ENCODE results near the gene UGT1A7.

The UGT1A7 gene

DNA sequence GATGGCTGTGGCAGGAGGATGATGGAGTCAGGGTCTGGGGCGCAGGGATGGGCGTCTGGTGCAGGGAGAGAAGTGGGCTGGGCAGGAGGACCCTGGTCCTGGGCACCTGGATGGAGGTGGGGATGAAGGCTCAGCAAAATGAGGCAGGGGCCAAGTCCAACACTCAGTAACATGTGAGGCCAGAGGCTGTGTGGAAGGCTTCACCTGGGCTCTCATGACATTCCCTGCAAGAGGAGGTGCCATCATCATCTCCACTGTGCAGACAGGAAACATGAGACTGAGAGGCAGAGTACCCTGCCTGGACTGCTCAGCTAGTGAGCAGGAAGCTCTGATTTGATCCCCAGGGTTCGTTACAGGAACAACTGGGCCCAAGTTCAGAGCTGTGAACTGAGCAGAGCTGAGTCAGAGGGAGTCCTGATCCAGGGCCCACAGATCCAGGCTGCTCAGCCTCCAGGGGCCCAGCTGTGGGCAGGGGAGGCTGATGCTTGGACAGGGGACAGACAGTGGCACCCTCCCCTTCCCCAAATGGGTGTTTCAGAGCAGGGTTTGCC is 135.7 kb downstream of the UGT1A7 start:
- Histone ChIP-seq H4K20me1 (ENCODE audit: insufficient read depth, low read length) (no peaks in the 10 kb centered on the region), H3K79me2 (ENCODE audit: low read length) (no peaks in the 10 kb centered on the region), H3K9me3 (ENCODE audit: insufficient read depth, low read length) (no peaks in the 10 kb centered on the region), H3K27me3 (ENCODE audit: low read depth, low read length) (no peaks in the 10 kb centered on the region), H2AFZ (ENCODE audit: low read depth, low read length) (no peak overlapping the region), H3K36me3 (replicated peaks; ENCODE audit: low read depth, low read length) (no peaks in the 10 kb centered on the region), H3K27ac (ENCODE audit: low read length) (no peak overlapping the region), H3K9ac (ENCODE audit: low read length) (no peak overlapping the region), H3K4me2 (ENCODE audit: low read length) (no peak overlapping the region), H3K4me3 (ENCODE audit: low read length) (no peak overlapping the region), H3K4me1 (ENCODE audit: low read length) (no peaks in the 10 kb centered on the region)
- TF ChIP-seq, protein P1, sequence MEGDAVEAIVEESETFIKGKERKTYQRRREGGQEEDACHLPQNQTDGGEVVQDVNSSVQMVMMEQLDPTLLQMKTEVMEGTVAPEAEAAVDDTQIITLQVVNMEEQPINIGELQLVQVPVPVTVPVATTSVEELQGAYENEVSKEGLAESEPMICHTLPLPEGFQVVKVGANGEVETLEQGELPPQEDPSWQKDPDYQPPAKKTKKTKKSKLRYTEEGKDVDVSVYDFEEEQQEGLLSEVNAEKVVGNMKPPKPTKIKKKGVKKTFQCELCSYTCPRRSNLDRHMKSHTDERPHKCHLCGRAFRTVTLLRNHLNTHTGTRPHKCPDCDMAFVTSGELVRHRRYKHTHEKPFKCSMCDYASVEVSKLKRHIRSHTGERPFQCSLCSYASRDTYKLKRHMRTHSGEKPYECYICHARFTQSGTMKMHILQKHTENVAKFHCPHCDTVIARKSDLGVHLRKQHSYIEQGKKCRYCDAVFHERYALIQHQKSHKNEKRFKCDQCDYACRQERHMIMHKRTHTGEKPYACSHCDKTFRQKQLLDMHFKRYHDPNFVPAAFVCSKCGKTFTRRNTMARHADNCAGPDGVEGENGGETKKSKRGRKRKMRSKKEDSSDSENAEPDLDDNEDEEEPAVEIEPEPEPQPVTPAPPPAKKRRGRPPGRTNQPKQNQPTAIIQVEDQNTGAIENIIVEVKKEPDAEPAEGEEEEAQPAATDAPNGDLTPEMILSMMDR (IDR thresholded peaks at IDR 0.05; ENCODE audit: low read depth, low read length), result no peak
- no peak for TF ChIP-seq EZH2phosphoT487 (IDR thresholded peaks at IDR 0.05; ENCODE audit: low read depth)

DNA sequence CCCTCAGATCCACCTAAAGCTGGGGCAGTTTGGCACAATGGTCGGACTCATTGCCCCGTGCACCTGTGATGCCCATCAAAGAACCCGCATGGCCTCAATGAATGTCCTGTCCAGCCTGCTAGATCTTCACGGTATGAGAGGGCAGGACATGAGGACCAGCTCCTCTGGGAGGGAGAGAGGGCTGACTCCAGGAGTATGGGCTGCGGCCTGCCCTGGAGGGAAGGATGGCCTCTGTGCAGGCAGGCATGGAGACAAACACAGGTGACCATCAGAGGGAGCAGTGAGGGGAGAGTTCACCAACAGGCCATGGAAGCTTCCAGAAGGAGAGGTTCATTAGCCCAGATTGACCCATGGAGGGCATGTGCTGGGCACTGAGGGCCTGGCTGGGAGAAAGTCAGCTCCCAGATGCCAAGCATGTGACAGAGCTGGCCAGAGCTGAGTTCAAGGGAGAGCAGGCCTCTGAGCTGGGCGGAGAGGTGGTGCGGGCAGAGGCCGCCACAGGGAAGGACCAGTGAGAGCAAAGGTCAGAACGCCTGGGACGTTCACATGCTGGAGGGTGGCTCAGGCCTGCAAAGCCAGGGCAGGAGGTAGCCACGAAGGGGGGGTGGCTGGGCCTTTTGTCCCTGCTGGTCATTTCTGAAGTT is 136.4 kb downstream of the UGT1A7 start:
- H3K27ac ChIP-seq (ENCODE audit: low read length), result no peak overlapping the region
- no peak overlapping the region for H3K4me3 ChIP-seq (ENCODE audit: low read length)
- H3K4me1 ChIP-seq (ENCODE audit: low read length), result no peaks in the 10 kb centered on the region
- H3K9me3 ChIP-seq (ENCODE audit: insufficient read depth, low read length), result no peaks in the 10 kb centered on the region
- H3K27me3 ChIP-seq (ENCODE audit: low read depth, low read length), result no peaks in the 10 kb centered on the region
- H3K36me3 ChIP-seq (replicated peaks; ENCODE audit: low read depth, low read length), result no peaks in the 10 kb centered on the region
- H3K4me2 ChIP-seq (ENCODE audit: low read length), result no peak overlapping the region
- TF ChIP-seq EZH2phosphoT487 (IDR thresholded peaks at IDR 0.05; ENCODE audit: low read depth), result no peak
- TF ChIP-seq, protein P1 (IDR thresholded peaks at IDR 0.05; ENCODE audit: low read depth, low read length), result no peak
- no peak overlapping the region for H2AFZ ChIP-seq (ENCODE audit: low read depth, low read length)
- H3K9ac ChIP-seq (ENCODE audit: low read length), result no peak overlapping the region
- H3K79me2 ChIP-seq (ENCODE audit: low read length), result no peaks in the 10 kb centered on the region
- no peaks in the 10 kb centered on the region for H4K20me1 ChIP-seq (ENCODE audit: insufficient read depth, low read length)

DNA sequence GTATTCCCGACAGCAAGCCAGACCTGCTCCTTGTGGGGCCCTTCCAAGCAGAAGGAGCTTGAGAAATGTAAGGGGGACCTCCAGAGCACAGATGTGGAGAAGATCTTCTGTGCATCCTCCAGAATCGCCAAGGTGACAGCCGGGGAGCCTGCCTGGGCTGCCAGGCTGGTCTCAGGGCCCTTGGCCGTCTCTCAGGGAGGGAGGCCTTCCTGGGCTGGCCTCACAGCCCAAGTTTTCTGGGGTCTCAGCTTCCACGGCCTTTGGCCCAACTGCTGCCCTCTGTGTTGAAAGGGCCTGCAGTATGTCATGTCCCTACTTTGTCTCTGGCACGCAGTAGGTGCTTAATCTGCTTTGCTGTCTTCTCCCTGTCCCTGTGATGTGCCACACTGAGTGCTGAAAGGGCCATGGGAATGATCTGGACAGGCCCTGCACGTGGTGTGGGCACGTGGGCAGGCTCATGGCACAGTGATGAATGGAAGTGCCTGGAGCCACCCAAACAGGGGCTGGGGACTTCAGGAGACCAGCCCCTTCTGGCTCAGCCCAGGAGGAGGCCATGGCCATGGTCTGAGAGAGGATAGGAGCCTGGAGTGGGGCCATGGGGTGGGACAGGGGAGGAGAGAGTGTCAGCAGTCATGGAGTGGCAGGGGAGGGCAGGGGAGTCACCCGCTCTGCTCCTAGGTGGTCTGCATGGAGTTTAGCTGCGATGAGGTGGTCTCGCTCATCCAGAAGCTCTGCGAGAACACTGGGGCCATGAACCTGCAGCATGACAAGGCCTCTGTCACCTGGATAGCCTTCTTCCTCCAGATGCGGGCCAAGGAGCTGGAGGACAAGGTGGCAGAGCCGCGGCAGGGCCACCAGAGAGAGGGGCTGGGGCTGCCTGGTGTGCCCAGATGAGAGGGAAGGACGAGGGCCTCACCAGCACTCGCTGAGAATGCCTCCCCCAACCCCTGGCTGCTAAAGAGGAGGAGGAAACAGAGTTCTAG is 137.2 kb downstream of the UGT1A7 start:
- H3K4me1 ChIP-seq (ENCODE audit: low read length), result no peaks in the 10 kb centered on the region
- H3K9ac ChIP-seq (ENCODE audit: low read length), result no peak overlapping the region
- no peak overlapping the region for H2AFZ ChIP-seq (ENCODE audit: low read depth, low read length)
- H3K27me3 ChIP-seq (ENCODE audit: low read depth, low read length), result no peaks in the 10 kb centered on the region
- TF ChIP-seq, protein P1 (IDR thresholded peaks at IDR 0.05; ENCODE audit: low read depth, low read length), result no peak
- TF ChIP-seq EZH2phosphoT487 (IDR thresholded peaks at IDR 0.05; ENCODE audit: low read depth), result no peak
- no peaks in the 10 kb centered on the region for H3K36me3 ChIP-seq (replicated peaks; ENCODE audit: low read depth, low read length)
- no peaks in the 10 kb centered on the region for H4K20me1 ChIP-seq (ENCODE audit: insufficient read depth, low read length)
- no peaks in the 10 kb centered on the region for H3K79me2 ChIP-seq (ENCODE audit: low read length)
- H3K9me3 ChIP-seq (ENCODE audit: insufficient read depth, low read length), result no peaks in the 10 kb centered on the region
- H3K27ac ChIP-seq (ENCODE audit: low read length), result no peak overlapping the region
- H3K4me3 ChIP-seq (ENCODE audit: low read length), result no peak overlapping the region
- H3K4me2 ChIP-seq (ENCODE audit: low read length), result no peak overlapping the region
